HG03457 (cell line): ENCODE data around the gene CSHL1.

Source experiments
- ATAC-seq: cut with Tn5 transposase; IDR thresholded peaks from one replicate; pipeline ENCODE4 v1.9.1; 2021; ENCODE audit warnings: moderate number of reproducible peaks; ENCODE audit not compliant: unreplicated experiment

The CSHL1 gene

DNA sequence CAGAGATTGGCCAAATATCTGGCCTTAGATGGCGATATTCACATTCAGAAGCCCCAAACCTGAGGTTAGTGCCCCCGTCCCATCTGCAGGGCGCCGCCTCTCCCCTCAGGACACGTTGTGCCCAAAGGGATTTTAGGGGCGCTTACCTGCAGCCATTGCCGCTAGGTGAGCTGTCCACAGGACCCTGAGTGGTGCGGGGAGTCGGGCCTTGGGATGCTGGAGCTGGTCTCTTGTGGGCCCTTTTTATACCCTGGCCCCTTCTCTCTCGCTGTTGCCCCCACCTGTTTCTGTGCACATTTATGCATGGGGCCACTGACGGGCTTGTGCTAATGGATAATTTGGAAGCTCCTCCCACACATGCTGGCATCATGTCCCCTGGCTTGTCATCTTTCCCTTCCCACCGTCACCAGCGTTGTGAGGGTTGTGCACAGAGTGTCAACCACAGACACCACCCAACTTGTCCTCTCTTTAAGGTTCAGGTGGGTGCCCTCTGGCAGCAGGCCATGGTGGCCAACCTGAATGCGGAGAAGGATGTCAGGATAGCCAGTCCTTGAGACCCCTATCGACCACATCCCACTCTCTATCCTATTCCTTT lies at the start of gene CSHL1:
Gene CSHL1, minus strand, starts transcription at position 218 of the 595 bp plus-strand sequence. Its CDS starts 62 bp downstream, at position 156.
- ATAC-seq, result no peak

DNA sequence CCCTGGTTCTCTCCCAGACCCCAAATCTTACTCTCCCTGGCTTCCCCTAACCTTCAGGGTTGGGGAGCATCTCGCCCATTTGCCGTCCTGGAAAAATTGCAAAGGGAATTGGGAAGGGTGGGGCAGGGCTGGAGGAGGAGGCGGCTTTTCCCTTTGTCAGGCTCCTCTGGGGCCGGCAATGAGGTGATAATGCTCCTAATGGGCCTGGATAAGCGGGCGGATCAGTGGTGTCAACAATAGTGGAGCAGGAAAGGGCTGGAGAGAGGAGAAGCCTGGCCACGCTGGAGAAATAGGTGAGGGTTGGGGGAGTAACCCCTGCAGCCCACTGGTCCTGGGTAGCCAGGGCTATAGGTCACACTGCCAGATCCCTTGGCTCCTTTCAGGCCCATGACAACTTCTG lies 49.4 kb upstream of the CSHL1 start:
- ATAC-seq, result no peak

DNA sequence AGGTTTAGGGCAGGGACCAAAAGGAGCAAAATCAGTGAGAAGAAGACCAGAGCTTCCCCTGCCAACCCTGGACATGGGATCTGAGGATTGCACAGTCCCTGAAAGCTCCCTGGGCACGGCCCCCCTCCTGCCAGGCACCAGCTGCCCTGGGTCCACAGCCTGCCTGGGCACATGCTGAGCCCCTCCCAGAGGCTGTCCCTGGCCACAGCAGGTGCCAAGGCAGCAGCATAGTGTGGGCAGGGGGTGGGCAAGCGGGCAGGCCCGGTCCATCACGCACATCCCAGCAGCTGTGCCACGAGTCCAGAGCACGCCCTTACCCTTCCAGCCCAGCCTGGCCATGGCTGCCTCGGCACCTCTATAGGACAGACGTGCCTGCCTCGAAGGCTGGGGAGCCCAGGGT lies 48.9 kb upstream of the CSHL1 start:
- ATAC-seq, result no peak

DNA sequence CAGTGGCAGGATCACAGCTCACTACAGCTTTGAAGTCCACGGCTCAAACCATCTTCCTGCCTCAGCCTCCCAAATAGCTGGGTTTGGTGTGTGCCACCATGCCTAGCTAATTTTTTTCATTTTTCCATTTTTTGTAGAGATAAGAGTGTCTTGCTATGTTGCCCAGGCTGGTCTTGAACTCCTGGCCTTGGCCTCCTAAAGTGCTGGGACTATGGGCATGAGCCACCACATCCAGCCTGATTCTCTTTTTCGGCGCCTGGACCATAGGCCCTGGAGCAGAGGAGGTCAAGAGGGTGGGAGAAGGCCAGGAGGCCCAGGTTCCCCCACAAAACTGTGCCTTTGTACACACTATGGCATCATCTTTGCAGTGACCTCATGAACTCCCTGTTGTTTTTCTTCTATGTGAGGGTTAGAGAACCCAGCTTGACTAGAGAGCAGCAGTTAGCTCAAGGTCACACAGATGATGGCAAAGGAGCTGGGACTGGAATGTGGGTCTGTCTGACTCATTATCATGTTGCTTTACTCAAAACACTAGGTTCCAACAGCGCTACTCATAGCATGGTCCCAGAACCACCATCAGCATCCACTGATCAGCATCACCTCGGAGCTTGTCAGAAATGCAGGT lies 45.4 kb upstream of the CSHL1 start:
- ATAC-seq, result no peak

DNA sequence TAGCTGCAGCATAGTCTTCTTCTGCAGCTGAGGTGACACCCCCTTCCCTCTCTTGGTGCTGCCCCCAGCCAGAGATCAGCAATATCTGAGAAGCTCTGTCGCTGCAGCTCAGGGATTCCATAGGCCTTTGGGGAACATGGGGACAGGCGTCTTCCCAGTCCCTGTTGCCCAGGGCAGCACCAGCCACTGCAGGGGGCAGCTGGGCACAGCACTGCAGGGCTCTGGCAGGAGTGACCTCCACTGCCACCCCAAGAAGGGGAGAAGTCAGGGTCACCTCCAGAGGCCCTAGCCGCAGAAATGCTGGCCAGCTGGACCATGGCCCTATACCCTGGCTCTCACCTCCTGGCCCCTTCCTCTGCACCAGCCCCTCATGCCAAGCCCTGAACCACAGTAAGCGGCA lies 44.7 kb upstream of the CSHL1 start:
- ATAC-seq, result no peak

DNA sequence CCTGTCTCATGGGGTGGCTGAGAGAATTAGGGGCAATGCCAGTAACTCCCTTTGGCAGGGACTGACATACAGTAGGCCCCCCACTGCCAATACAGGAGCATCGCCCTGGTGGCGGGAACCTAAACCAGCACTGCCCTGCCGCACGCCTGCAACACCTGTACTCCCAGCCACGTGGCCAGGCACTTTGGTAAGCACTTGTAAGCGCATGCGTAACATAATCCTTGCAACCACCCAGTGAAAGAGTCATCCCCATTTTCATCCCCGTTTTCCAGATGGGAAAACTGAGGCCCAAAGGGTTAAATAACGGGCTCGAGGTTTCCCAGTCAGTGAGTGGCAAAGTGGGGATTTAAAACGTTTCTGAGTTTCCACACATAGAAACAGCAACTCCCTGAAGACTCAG lies 44.2 kb upstream of the CSHL1 start:
- no peak for ATAC-seq

DNA sequence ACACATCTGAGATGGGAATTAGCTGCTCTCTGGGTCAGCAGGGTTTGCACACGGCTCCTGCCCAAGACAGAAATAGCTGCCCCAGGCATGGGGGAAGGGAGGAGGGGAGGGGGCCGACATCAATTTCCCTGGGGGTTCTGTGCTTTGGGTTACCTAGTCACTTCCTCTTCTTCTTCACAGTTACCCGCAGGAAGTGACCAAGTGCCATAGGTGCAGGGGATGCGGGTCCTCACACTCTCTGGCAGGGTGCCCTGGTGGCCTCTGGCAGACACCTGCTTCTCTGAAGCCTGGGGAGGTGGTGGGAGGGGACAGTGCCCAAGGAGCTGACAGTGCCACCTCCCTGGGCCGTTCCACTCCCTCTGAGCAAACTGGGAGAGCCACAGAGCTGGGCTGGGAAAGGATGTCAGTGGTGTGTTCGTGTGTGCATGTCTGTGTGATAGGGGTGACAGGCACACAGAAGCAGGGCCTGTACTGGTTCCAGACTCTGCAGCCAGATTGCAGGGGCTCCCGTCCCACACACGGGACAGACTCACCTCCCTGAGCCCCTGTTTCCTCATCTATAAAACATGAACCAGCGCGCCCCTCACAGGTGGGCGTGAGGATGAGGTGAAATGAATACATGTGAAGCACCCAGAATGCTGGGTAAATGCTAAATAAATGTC lies 43.5 kb upstream of the CSHL1 start:
- no peak for ATAC-seq

DNA sequence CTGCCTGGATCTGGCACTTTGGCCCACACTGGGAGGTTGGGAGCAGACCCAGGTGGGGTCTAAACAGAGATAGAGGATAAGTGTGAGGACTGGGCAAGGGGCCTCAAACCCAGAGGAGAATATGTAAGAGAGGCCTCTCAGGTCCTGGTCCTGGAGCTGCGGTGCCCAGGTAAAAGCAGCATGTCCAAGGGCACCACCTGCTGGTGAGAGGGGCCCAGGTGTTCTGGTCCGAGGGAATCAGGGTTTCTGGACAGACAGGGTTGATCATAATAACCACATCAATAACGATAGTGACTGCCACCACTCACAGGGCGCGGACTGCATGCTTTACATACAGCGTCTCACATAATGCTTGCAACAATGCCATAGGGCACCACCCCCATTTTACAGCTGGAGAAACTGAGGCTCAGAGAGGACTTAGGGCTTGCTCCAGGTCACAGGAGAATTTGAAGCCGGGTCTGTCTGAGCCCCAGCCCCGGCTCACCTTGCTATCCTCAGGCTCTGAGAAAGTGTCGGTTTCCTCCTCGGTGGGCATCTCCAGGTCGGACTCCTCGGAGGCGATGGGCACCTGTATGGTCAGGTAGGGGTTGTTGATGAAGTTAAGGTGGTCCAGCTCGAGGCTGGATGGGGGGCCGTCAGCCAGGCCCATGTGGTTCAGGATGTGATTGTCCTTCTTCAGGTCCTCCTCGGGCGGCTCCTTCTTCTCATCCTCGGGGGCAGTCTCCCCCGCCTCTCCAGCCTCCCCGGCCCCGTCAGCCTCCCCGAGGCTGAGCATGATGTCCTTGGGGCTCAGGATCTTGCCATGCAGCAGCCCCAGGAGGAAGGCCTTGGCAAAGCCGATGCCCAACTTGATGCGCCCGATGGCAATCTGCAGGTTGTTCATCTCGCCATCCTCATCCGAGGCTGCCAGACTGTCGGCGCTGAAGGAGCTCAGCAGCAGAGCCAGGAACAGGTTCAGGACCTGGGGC lies 40.2 kb upstream of the CSHL1 start:
- no peak for ATAC-seq

DNA sequence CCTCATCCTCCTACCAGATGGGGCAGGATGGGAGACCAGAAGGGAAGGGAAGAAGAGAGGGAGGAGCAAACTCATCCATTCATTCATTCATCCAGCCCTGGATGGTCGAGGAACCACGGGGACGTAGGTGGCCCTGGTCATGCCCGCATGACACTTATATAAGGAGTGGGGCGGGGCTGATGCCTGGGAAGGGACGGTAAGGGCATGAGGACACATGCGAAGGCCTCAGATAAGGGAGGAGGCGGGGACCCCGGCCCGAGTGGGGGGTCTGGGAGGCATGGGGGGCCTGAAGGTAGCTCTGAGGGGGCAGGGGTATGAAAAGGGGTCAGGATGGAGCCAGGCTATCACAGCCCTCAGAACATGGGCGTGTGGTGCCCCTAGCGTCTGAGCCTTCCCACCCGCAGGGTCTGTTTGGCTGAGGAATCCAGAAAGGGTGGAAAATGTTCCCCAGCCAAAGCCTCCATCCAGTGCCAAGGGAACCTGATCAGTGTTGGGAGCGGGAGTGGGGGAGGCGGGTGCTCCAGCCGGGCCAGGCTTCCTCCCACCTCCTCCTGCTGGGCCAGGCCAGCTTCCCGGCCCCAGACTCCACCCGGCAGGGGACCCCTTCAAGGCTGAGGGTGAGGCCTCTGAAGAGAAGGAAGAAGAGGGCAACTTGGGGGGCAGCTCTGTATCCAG lies 38.7 kb upstream of the CSHL1 start:
- ATAC-seq, result no peak

DNA sequence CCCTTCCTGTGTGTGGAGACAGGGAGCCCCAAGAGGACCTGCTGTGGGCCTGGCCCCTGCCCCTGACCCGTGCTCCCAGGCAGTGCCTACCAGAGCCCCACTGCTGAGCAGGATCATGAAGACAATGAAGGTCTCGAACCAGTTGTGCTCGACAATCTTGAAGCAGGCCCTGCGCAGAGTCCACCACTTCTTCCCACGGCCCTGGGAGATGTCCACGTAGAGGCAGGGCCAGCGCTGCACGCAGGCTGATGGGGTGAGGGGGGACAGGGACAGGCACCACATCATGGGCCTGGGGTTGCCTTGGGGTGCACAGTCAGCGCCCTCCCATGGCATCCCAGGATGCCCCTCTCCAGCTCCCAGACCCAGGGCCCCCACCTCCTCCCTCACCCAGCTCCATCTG lies 37.5 kb upstream of the CSHL1 start:
- ATAC-seq, result no peak

DNA sequence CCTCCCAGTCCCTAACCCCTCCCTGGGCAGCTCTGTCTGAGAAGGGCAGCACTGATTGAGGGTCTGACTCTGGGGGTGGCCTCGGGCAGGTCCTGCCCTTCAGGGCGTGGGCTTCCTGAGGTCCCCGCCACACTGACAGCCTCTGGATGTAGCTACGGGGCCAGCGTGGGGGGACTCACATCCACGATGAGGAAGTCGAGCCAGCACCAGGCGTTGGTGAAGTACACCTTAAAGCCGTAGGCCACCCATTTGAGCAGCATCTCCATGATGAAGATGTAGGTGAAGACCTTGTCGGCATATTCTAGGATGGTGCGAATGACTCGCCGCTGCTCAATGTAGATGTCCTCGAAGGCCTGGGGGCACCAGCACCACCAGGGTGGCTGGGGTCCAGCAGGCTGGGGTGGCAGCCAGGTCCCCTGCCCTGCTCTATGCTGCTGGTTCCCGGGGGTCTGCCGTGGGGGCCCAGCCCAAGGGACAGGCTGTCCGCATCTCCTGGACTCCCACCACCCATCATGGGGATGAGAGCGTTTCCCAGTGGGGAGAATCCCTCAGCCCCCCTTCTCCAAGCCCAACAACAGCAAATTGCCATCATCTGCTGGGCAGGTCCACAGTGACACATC lies 36.8 kb upstream of the CSHL1 start:
- ATAC-seq, result no peak

DNA sequence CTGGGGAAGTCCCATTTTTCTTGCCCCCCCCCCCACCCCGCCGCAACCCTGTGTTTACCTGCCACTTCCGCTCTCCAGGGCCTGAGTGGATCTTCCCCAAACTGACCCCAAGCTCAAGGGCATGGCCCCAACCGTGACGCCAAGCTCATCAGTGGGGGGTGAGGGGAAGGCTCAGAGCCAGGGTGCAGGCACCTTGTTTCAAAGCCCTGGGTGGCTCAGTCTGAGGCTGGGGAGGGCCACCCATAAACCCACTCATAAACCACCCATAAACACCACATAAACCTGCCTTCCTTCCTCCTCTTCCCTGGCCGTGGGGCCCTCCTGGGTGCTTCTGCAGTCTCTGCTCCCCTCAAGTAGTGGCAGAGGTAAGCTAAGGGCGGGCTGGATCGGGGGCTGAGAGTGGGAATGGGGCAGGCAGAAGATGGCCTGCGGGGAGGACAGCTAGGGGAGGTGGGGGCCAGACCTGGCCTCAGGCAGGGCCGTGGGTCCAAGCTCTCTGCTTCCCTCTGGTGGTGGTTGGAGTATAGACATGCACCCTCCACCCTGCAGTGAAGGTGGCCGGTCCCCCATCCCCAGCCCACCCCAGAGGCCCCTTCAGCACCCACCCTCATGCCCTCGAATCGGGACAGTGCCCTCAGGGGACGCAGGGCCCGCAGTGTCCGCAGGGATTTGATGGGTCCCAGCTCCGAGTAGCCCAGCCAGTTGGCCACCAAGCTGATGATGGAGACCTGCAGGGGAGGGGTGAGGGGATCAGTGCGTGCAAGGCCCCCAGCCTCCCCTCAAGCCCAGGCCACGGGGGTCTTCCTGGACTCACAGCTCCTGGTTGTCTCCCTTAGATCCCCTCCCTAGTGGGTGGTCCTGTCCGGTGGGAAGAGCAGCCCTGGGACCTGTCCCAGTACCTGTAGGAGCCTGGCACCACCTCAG lies 35.6 kb upstream of the CSHL1 start:
- no peak for ATAC-seq

DNA sequence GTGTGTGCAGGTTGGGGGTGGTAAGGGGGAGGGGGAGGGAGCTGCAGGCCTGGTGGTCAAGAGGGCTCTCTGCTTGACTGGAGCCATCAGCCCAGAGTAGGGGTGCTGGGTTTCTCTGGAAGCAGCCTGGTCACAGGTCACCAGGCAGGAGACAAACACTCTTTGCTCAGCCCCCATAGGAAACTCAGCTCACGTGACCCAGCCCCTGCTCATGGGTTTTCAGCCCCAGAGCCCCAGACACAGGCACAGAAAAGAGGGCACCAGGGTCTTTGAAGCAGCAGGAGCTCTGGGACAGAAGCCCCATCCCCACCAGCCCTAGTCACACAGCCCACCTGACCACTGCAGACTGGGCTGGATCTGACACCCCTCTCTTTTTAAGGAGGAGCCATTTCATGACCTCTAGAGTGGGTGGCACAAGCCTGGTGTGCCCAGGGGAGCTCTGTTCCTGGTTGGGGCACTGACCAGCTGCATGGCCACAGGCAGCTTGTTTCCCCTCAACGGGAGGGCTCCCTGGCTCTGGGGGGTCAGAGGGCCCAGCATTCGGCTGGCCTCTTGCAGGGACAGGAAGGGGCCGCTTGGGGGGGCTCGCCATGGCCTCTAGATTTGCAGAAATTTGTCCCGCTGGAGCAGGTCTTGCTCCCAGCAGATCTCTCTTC lies 34.9 kb upstream of the CSHL1 start:
- no peak for ATAC-seq

DNA sequence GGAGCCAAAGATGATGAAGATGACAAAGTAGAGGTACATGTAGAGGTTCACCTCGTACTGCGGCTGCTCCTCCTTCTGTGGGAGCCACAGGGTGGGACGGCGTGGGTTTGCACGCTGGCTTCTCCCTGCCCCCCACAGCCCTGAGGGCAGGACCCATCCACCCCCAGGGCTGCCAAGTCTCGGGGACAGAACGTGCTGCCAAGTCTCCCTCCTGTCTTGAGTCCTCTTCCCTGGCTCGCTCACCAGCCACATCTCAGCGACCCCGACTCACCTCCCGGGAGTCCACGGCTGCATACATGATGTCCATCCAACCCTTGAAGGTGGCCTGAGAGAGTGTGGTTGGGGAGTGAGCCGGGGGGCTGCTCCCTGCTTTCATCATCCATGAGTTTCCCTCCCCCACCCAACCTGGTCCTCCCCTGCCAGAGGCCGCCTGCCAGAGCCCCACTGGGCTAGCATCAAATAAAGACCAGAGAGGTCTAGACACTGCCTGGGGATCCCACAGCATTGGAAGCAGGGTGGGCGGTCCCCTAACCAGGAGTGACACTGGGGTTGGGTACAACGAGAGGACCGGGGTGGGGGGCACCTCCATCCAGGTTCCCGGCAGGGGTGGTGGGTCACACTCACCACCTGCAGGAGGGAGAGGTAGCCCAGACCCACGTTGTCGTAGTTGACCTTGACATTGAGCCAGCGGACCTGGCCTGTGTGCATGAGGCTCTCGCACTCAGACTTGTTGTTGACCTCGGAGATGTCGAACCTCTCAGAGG lies 33.9 kb upstream of the CSHL1 start:
- no peak for ATAC-seq

DNA sequence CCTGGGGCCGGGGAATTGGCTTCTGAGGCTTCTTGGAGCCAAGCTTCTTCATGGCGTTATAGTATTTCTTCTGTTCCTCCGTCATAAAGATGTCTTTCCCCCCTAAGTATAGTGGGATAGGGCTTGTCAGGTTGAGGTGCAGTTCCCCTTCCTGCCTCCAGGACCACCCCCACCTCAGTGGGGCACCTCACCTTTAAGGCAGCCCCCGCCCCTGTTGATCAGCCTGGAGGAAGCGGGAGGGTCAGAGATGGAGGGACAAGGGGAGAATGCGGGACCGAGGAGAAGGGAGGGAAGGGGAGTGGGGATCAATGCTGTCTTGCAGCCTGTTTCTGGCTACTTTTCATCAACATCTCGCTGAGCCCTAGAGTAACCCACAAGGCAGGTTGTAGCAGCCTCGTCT lies 32.7 kb upstream of the CSHL1 start:
- no peak for ATAC-seq

DNA sequence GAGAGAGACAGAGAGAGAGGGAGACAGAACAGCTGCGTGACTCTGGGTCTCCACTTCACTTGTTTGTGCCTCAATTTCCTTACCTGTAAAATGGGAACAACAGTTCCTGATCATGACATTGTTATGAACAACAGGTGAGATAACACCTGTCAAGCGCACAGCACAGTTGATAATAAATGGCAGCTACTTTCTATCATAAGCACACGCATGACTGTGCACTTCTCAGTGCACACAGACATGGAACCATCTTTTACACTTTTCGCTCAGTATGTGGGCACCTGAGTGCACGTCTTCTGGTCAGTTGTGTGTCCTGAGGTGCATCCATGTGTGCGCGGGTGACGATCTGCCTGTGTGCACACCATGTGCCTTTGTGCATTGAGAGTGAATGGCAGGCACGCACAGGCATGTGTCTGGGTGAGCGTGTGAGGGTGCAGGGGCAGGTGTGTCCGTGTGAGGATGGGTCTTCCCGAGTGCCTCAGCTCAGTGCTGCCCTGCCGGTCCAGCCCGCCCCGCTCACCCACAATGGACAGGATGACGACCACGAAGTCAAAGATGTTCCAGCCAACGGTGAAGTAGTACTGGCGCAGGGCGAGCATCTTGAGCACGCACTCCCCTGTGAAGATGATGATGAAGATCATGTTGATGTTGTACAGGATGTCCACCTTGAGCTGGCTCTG lies 31.4 kb upstream of the CSHL1 start:
- ATAC-seq, result no peak

DNA sequence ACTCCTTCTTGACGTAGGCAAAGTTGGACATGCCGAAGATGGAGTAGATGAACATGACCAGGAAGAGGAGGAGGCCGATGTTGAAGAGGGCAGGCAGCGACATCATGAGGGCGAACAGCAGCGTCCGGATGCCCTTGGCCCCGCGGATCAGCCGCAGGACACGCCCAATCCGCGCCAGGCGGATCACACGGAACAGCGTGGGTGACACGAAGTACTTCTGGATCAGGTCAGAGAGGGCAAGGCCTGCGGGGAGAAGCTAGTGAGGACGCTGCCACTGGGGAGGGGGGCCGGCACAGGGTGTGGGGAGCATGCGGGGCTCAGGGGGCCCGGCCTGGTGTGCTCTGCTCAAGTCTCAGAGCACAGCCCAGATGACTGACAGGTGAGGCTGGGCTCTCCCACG lies 30.7 kb upstream of the CSHL1 start:
- no peak for ATAC-seq

DNA sequence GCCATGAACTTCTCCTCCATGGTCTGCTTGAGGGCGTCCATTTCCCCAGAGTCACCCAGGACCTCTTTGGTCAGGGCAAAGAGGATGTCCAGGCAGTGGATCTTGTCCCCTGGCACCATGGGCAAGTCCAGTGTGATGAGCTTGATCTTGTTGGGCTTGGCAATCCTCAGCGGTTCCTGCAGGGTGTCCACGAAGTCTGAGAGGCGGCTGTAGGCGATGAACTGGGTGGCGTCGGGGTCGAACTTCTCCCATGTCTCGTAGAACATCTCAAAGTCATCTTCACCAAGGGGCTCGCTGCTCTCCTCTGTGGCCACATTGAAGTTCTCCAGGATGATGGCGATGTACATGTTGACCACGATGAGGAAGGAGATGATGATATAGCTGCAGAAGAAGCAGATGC lies 30.1 kb upstream of the CSHL1 start:
- no peak for ATAC-seq
